Astrocyte of the cerebellum (primary cell): ENCODE results near the gene LRRC3.
"Not testable (repeated sequence)": the region's sequence is repeated elsewhere in the genome, so short reads cannot be mapped to it uniquely, and the experiment has no call there.

Experiments
- DNase-seq: peaks from one replicate; pipeline ENCODE4 v3.0.0-alpha.2; 2011; ENCODE audit warnings: low read depth
- H3K4me3 ChIP-seq: 2 replicates; pipeline ENCODE4 v1.5.1; 2011; ENCODE audit warnings: mild to moderate bottlenecking, low read depth, low read length, moderate library complexity
- CTCF ChIP-seq: IDR thresholded peaks from 2 replicates; pipeline ENCODE4 v1.5.1; 2012; ENCODE audit warnings: low read length, low read depth, moderate library complexity, mild to moderate bottlenecking; ENCODE audit errors: missing control alignments
- in situ Hi-C: cut with HindIII; loops from 2 replicates; pipeline ENCODE4 v1.10.0; 2017; ENCODE audit warnings: low sequenced_read_pairs

Gene LRRC3

GRCh38 chr21:44413566-44414290 is 41.6 kb upstream of the LRRC3 start:
- DNase-seq, result no peak
- H3K4me3 ChIP-seq, result no peak overlapping the region
- in situ Hi-C loops, result no loop called here
- no peak for TF ChIP-seq CTCF

GRCh38 chr21:44414291-44415072 is 40.8 kb upstream of the LRRC3 start:
- no peak overlapping the region for H3K4me3 ChIP-seq

GRCh38 chr21:44415073-44416025 is 40.0 kb upstream of the LRRC3 start:
- DNase-seq, result no peak
- no peak for TF ChIP-seq CTCF
- in situ Hi-C loops, result no loop called here
- no peak overlapping the region for H3K4me3 ChIP-seq

More at GRCh38 chr21:44414291-44415072, 40.8 kb upstream of the LRRC3 start:
- in situ Hi-C loops, result no loop called here
- no peak for TF ChIP-seq CTCF
- no peak for DNase-seq

- TF ChIP-seq CTCF, result no peak
- H3K4me3 ChIP-seq, result no peak overlapping the region
- DNase-seq, result no peak
- in situ Hi-C loops, result no loop called here
Measured at GRCh38 chr21:44416193-44416592, 39.1 kb upstream of the LRRC3 start.

GRCh38 chr21:44417621-44418107 is 37.6 kb upstream of the LRRC3 start:
- H3K4me3 ChIP-seq, DNase-seq, in situ Hi-C loops: not testable (repeated sequence)

GRCh38 chr21:44418108-44418875 is 37.0 kb upstream of the LRRC3 start:
- no peak overlapping the region for H3K4me3 ChIP-seq
- in situ Hi-C loops, result no loop called here
- DNase-seq, result no peak
- no peak for TF ChIP-seq CTCF
